Right lobe of liver (tissue), 4 donors: Measurements from ENCODE around the gene SAMHD1.

Experiments used
- POLR2A ChIP-seq: fragments of 450-650 bp; IDR thresholded peaks from one replicate; pipeline ENCODE4 v1.6.1; 2017; ENCODE audit warnings: antibody characterized with exemption, mild to moderate bottlenecking
- TF ChIP-seq, protein P1 (sequence below), 4 donors: fragments of 200-600 bp in 3 of 4; fragments of 450-650 bp in 1 of 4; IDR thresholded peaks; one replicate each; pipeline versions ENCODE4 v1.5.1 to v1.8.0; 2016 to 2022; ENCODE audit warnings: antibody characterized with exemption in 4 of 4, mild to moderate bottlenecking in 2 of 4
- donor health status: DM: no; HTN: no; CAD: no.
- donor health status: DM: no; HTN: no; CAD: no.
- donor health status: DM: no; HTN: yes; CAD: no.

GRCh38 chr20:36861625-36861874, 90.0 kb downstream of the SAMHD1 start:
- TF ChIP-seq, protein P1, sequence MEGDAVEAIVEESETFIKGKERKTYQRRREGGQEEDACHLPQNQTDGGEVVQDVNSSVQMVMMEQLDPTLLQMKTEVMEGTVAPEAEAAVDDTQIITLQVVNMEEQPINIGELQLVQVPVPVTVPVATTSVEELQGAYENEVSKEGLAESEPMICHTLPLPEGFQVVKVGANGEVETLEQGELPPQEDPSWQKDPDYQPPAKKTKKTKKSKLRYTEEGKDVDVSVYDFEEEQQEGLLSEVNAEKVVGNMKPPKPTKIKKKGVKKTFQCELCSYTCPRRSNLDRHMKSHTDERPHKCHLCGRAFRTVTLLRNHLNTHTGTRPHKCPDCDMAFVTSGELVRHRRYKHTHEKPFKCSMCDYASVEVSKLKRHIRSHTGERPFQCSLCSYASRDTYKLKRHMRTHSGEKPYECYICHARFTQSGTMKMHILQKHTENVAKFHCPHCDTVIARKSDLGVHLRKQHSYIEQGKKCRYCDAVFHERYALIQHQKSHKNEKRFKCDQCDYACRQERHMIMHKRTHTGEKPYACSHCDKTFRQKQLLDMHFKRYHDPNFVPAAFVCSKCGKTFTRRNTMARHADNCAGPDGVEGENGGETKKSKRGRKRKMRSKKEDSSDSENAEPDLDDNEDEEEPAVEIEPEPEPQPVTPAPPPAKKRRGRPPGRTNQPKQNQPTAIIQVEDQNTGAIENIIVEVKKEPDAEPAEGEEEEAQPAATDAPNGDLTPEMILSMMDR (IDR thresholded peaks at IDR 0.05), result no peak
- no peak for TF ChIP-seq POLR2A
